SK-N-SH treated with all-trans-retinoic acid at 6 μM for 48 hours (cell line): ENCODE results near the gene MCUB.

ENCODE experiments used
- ATAC-seq: fragments of 200-7000 bp; cut with Tn5 transposase; 3 replicates; pipeline ENCODE4 v1.9.1; 2020; ENCODE audit warnings: mild to moderate bottlenecking, moderate library complexity
- ARNTL ChIP-seq: fragments of 450-650 bp; formaldehyde crosslinking; IDR thresholded peaks from 2 replicates; pipeline ENCODE4 v1.5.0; 2020; ENCODE audit warnings: low read depth, mild to moderate bottlenecking, moderate library complexity, borderline replicate concordance
- BACH2 ChIP-seq: fragments of 250-450 bp; sonication (Bioruptor Pico); IDR thresholded peaks from 2 replicates; pipeline ENCODE4 v1.9.0; 2021; ENCODE audit warnings: mild to moderate bottlenecking, borderline replicate concordance
- CREB5 ChIP-seq: fragments of 250-450 bp; sonication (Bioruptor Pico); IDR thresholded peaks from 2 replicates; pipeline ENCODE4 v1.5.1; 2020; ENCODE audit warnings: low read depth, mild to moderate bottlenecking, moderate library complexity
- CSDC2 ChIP-seq: fragments of 250-450 bp; sonication (Bioruptor Pico); IDR thresholded peaks from 2 replicates; pipeline ENCODE4 v1.5.0; 2020; ENCODE audit warnings: mild to moderate bottlenecking, moderate library complexity
- CSRNP3 ChIP-seq: fragments of 250-450 bp; sonication (Bioruptor Pico); IDR thresholded peaks from 2 replicates; pipeline ENCODE4 v1.5.1; 2021; ENCODE audit warnings: mild to moderate bottlenecking, moderate library complexity
- ESRRG ChIP-seq: fragments of 250-450 bp; sonication (Bioruptor Pico); IDR thresholded peaks from 2 replicates; pipeline ENCODE4 v1.6.1; 2021; ENCODE audit warnings: mild to moderate bottlenecking
- GLIS3 ChIP-seq: fragments of 250-450 bp; sonication (Bioruptor Pico); IDR thresholded peaks from 2 replicates; pipeline ENCODE4 v1.5.0; 2020; ENCODE audit warnings: mild to moderate bottlenecking, moderate library complexity
- ISL1 ChIP-seq: fragments of 250-450 bp; sonication (Bioruptor Pico); IDR thresholded peaks from 2 replicates; pipeline ENCODE4 v2.1.2; 2022; ENCODE audit warnings: mild to moderate bottlenecking, moderate library complexity
- OSR1 ChIP-seq: fragments of 250-450 bp; sonication (Bioruptor Pico); IDR thresholded peaks from 2 replicates; pipeline ENCODE4 v1.8.0; 2022; ENCODE audit warnings: moderate library complexity, mild to moderate bottlenecking, inconsistent platforms
- PATZ1 ChIP-seq: fragments of 250-450 bp; sonication (Bioruptor Pico); IDR thresholded peaks from 2 replicates; pipeline ENCODE4 v1.8.0; 2020; ENCODE audit warnings: mild to moderate bottlenecking, moderate library complexity, borderline replicate concordance
- POU6F1 ChIP-seq: fragments of 250-450 bp; sonication (Bioruptor Pico); IDR thresholded peaks from 2 replicates; pipeline ENCODE4 v1.8.0; 2021; ENCODE audit warnings: low read depth, mild to moderate bottlenecking, moderate library complexity, borderline replicate concordance
- PPARA ChIP-seq: fragments of 250-450 bp; sonication (Bioruptor Pico); IDR thresholded peaks from 2 replicates; pipeline ENCODE4 v1.5.0; 2020; ENCODE audit warnings: mild to moderate bottlenecking, borderline replicate concordance
- RARB ChIP-seq: fragments of 250-450 bp; sonication (Bioruptor Pico); IDR thresholded peaks from 2 replicates; pipeline ENCODE4 v1.8.0; 2021; ENCODE audit warnings: mild to moderate bottlenecking, moderate library complexity
- TOX ChIP-seq: fragments of 250-450 bp; sonication (Bioruptor Pico); IDR thresholded peaks from 2 replicates; pipeline ENCODE4 v1.8.0; 2021; ENCODE audit warnings: mild to moderate bottlenecking, moderate library complexity, borderline replicate concordance
- TSHZ2 ChIP-seq: fragments of 250-450 bp; sonication (Bioruptor Pico); IDR thresholded peaks from 2 replicates; pipeline ENCODE4 v1.5.0; 2020; ENCODE audit warnings: mild to moderate bottlenecking, moderate library complexity
- ZC3H10 ChIP-seq: fragments of 250-450 bp; sonication (Bioruptor Pico); IDR thresholded peaks from 2 replicates; pipeline ENCODE4 v1.5.1; 2021; ENCODE audit warnings: mild to moderate bottlenecking, moderate library complexity
- ZFP30 ChIP-seq: fragments of 450-650 bp; formaldehyde crosslinking; IDR thresholded peaks from 2 replicates; pipeline ENCODE4 v1.5.0; 2022; ENCODE audit warnings: mild to moderate bottlenecking, moderate library complexity
- ZNF565 ChIP-seq: fragments of 450-650 bp; formaldehyde crosslinking; conservative IDR thresholded peaks from 2 replicates; pipeline ENCODE4 v1.5.0; 2020; ENCODE audit warnings: low read depth, mild to moderate bottlenecking, moderate library complexity
- ZNF8 ChIP-seq: fragments of 450-650 bp; formaldehyde crosslinking; IDR thresholded peaks from 2 replicates; pipeline ENCODE4 v1.5.0; 2020; ENCODE audit warnings: mild to moderate bottlenecking, moderate library complexity

The MCUB gene

GRCh38 chr4:109721033-109721432 lies 161.0 kb downstream of the MCUB start:
- ATAC-seq = no peak
- TF ChIP-seq PPARA (CRISPR knock-in tag) (no peak), TSHZ2 (no peak), ZNF565 (CRISPR knock-in tag) (no peak), CSDC2 (CRISPR knock-in tag) (no peak), POU6F1 (CRISPR knock-in tag) (no peak), RARB (no peak), ZNF8 (CRISPR knock-in tag) (no peak), ESRRG (no peak), TOX (CRISPR knock-in tag) (no peak), ARNTL (CRISPR knock-in tag) (no peak), ZC3H10 (no peak)

GRCh38 chr4:109722357-109722756 lies 162.3 kb downstream of the MCUB start:
- ATAC-seq = no peak
- TF ChIP-seq OSR1 (CRISPR knock-in tag) = no peak
- no peak for TF ChIP-seq GLIS3 (CRISPR knock-in tag)
- no peak for TF ChIP-seq ARNTL (CRISPR knock-in tag)
- no peak for TF ChIP-seq CREB5 (CRISPR knock-in tag)
- no peak for TF ChIP-seq PATZ1

GRCh38 chr4:109723110-109723509 lies 163.1 kb downstream of the MCUB start:
- no peak for TF ChIP-seq ARNTL (CRISPR knock-in tag)
- no peak for TF ChIP-seq ISL1 (CRISPR knock-in tag)
- no peak for TF ChIP-seq BACH2 (CRISPR knock-in tag)
- no peak for TF ChIP-seq CSDC2 (CRISPR knock-in tag)
- TF ChIP-seq PPARA (CRISPR knock-in tag) = no peak
- ATAC-seq = no peak

GRCh38 chr4:109728385-109728784 lies 168.3 kb downstream of the MCUB start:
- no peak for ATAC-seq
- no peak for TF ChIP-seq OSR1 (CRISPR knock-in tag)
- TF ChIP-seq TSHZ2 = no peak
- TF ChIP-seq CSRNP3 (CRISPR knock-in tag) = no peak
- TF ChIP-seq ZNF8 (CRISPR knock-in tag) = no peak
- no peak for TF ChIP-seq POU6F1 (CRISPR knock-in tag)
- TF ChIP-seq RARB = no peak
- TF ChIP-seq ISL1 (CRISPR knock-in tag) = no peak
- TF ChIP-seq PATZ1 = no peak
- no peak for TF ChIP-seq ZFP30
- no peak for TF ChIP-seq BACH2 (CRISPR knock-in tag)
- no peak for TF ChIP-seq ZNF565 (CRISPR knock-in tag)
- TF ChIP-seq ZC3H10 = no peak
